ENCODE data around the gene SOX15. TPM values are rescaled to one million over a fixed set of nuclear protein-coding genes. Genes with fewer than 3 reads are reported as not detected.
"Not testable (repeated sequence)": the region's sequence is repeated elsewhere in the genome, so short reads cannot be mapped to it uniquely, and the experiment has no call there.

The SOX15 gene
- total RNA-seq, 1 donor from 2014 or later: 0.65 TPM

- peaks cover 46% of the 10 kb centered on the region for H3K4me1 Mint-ChIP-seq
- H3K36me3 Mint-ChIP-seq (ENCODE audit: low read depth): no peaks in the 10 kb centered on the region
- no peak for DNase-seq (ENCODE audit: low read depth, low spot score)
- no peaks in the 10 kb centered on the region for H3K27me3 Mint-ChIP-seq (ENCODE audit: low read depth)
- H3K9me3 Mint-ChIP-seq: no peaks in the 10 kb centered on the region
- no peak for TF ChIP-seq CTCF (conservative IDR thresholded peaks at IDR 0.05)
- peak overlapping the region; percentile 27 for H3K4me3 Mint-ChIP-seq
- no peak overlapping the region for H3K27ac Mint-ChIP-seq (ENCODE audit: unreplicated experiment)
These were observed 41.8 kb upstream of the SOX15 start for GRCh38 chr17:7631398-7632380.

GRCh38 chr17:7629939-7630571 lies 40.2 kb upstream of the SOX15 start, which contains the start of gene SHBG:
SHBG (plus strand) TSS chr17:7630135; CDS start chr17:7630173, 38 bp downstream.
- H3K9me3 Mint-ChIP-seq: no peaks in the 10 kb centered on the region
- no peaks in the 10 kb centered on the region for H3K27me3 Mint-ChIP-seq (ENCODE audit: low read depth)
- no peak for DNase-seq (ENCODE audit: low read depth, low spot score)
- H3K36me3 Mint-ChIP-seq (ENCODE audit: low read depth): peaks cover 3% of the 10 kb centered on the region
- H3K4me3 Mint-ChIP-seq: peak within 1 kb of the TSS; percentile 66
- H3K27ac Mint-ChIP-seq (ENCODE audit: unreplicated experiment): peak within 1 kb of the TSS; percentile 48
- peaks cover 40% of the 10 kb centered on the region for H3K4me1 Mint-ChIP-seq
- no peak for TF ChIP-seq CTCF (conservative IDR thresholded peaks at IDR 0.05)

GRCh38 chr17:7627250-7628121 lies 37.6 kb upstream of the SOX15 start, which contains the start of gene SAT2:
SAT2 (minus strand) TSS chr17:7627821; CDS start chr17:7627635, 186 bp downstream.
- peak within 1 kb of the TSS; percentile 96 for H3K27ac Mint-ChIP-seq (ENCODE audit: unreplicated experiment)

GRCh38 chr17:7626956-7627249 lies 37.0 kb upstream of the SOX15 start:
- no peaks in the 10 kb centered on the region for H3K9me3 Mint-ChIP-seq
- H3K36me3 Mint-ChIP-seq (ENCODE audit: low read depth): peaks cover 3% of the 10 kb centered on the region
- H3K27me3 Mint-ChIP-seq (ENCODE audit: low read depth): no peaks in the 10 kb centered on the region
- no peak for DNase-seq (ENCODE audit: low read depth, low spot score)
- peaks cover 30% of the 10 kb centered on the region for H3K4me1 Mint-ChIP-seq
- H3K4me3 Mint-ChIP-seq: peak overlapping the region; percentile 90
- no peak for TF ChIP-seq CTCF (conservative IDR thresholded peaks at IDR 0.05)
- peak overlapping the region; percentile 96 for H3K27ac Mint-ChIP-seq (ENCODE audit: unreplicated experiment)

More at GRCh38 chr17:7627250-7628121, 37.6 kb upstream of the SOX15 start, which contains the start of gene SAT2:
- peak within 1 kb of the TSS; percentile 90 for H3K4me3 Mint-ChIP-seq
- no peaks in the 10 kb centered on the region for H3K27me3 Mint-ChIP-seq (ENCODE audit: low read depth)
- H3K4me1 Mint-ChIP-seq: peaks cover 30% of the 10 kb centered on the region
- peak; percentile 95 for DNase-seq (ENCODE audit: low read depth, low spot score)
- no peaks in the 10 kb centered on the region for H3K9me3 Mint-ChIP-seq
- peaks cover 3% of the 10 kb centered on the region for H3K36me3 Mint-ChIP-seq (ENCODE audit: low read depth)
- TF ChIP-seq CTCF (conservative IDR thresholded peaks at IDR 0.05): no peak

GRCh38 chr17:7626307-7626706 lies 36.4 kb upstream of the SOX15 start:
- Mint-ChIP-seq H3K4me3 (peak overlapping the region; percentile 90), H3K36me3 (ENCODE audit: low read depth) (peaks cover 3% of the 10 kb centered on the region), H3K9me3 (no peaks in the 10 kb centered on the region), H3K4me1 (peaks cover 30% of the 10 kb centered on the region), H3K27ac (ENCODE audit: unreplicated experiment) (no peak overlapping the region), H3K27me3 (ENCODE audit: low read depth) (no peaks in the 10 kb centered on the region)
- DNase-seq (ENCODE audit: low read depth, low spot score): no peak
- no peak for TF ChIP-seq CTCF (conservative IDR thresholded peaks at IDR 0.05)

GRCh38 chr17:7625749-7626148 lies 35.9 kb upstream of the SOX15 start:
- not testable (repeated sequence) for H3K36me3 Mint-ChIP-seq (ENCODE audit: low read depth); H3K9me3 Mint-ChIP-seq; H3K27ac Mint-ChIP-seq (ENCODE audit: unreplicated experiment); DNase-seq (ENCODE audit: low read depth, low spot score); H3K27me3 Mint-ChIP-seq (ENCODE audit: low read depth)
- peaks cover 30% of the 10 kb centered on the region for H3K4me1 Mint-ChIP-seq
- peak overlapping the region; percentile 90 for H3K4me3 Mint-ChIP-seq

All from neural crest cell (in vitro differentiated cells).